NCI-H2196 treated with DMSO at 0.1 percent for 48 hours (cell line): ENCODE results near the gene ARHGAP12.
"Not testable (repeated sequence)": the region's sequence is repeated elsewhere in the genome, so short reads cannot be mapped to it uniquely, and the experiment has no call there.

ENCODE experiments used
- DNase-seq: peaks from one replicate; lab custom pipeline; 2025; ENCODE audit not compliant: unreplicated experiment; lab: John Stamatoyannopoulos, UW

ARHGAP12 gene

DNA sequence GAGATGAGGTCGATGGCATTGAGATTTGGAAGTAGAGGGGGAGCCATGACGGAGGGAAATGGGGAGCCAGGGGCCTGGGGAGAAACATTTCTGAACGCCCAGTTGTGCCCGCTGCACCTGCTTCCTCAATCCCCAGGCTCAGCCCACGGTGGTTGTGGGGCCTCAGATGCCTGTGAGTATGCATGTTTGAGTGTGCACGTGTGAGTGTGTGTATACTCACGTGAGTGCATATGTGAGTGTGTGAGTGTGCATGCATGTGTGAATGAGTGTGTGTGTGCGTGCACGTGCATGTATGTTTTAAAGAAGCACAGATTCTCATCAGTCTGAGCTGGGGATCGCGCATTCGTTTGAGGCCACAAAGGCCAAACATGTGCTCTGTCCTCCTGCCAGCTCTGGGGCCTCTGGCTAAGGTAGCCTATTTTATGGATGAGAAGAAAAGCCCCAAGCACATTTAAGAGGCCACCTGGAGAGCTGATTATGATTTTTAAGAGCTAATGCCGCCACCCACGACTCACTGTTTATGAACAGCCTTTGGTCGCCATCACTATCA lies 154.8 kb downstream of the ARHGAP12 start:
- no peak for DNase-seq

DNA sequence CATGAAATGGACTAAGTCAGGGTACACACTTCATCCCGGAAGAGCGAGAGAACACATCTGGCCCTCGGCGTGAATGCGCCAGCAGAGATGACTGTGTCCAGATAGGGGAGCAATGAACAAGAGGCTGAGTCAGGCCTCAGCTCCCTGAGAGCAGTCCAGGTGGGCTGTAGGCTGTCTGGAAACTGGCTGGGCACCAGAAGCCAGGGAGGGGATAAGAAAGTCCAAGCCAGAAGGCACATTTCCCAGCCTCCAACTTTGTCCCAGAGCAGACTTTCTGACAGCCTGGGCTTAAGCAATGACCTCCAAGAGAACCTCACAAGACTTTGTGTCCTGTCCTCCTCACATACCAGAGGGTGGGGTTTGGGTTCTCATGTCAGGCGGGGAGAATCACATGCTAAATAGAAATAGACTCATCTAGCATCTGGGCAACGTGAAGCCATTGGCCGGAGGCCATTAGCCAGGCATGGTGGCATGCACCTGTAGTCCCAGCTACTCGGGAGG lies 157.2 kb downstream of the ARHGAP12 start:
- no peak for DNase-seq

DNA sequence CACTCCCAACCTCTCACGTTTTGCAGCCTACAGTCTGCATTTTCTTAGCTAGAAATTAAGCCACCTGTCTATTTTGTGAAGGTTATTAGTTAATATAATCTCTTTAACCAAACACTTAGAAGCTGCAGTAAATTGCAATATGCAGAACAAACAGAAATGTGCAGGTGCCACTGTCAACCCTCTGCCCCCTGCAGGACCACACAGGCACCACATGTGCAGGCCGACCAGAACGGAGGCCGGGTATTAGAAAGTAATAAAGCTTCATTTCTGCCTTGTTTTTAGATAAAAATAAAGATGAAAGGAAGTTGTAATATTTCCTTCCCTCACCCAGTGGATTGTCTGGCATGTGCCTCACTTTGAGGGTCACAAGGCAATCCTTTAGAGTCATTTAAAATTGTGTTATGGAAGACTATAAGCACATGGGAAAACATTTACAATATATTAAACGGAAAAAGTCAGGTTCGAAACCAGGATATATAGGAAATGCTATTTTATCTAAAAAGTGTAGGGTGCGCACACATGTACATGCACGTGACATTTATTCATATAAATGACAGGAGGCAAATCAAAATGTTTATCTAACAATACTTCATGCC lies 158.2 kb downstream of the ARHGAP12 start:
- no peak for DNase-seq

DNA sequence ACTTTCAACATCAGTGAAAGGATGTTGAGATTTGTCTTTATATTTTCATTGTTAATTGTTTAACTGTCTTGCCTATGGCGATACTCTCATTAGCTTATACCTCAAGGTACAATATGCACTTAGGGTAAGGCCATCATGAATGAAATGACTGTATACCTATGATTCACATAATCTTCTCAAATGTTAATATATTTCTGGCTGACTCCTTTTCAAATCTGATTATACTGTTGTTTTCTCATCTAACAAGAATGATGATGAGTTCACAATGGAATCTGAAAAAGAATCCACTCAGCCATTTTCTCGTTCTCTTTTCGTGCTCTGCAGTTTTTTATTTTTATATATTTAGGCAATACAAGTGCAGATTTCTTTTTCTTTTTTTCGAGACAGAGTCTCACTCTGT lies 159.1 kb downstream of the ARHGAP12 start:
- no peak for DNase-seq

DNA sequence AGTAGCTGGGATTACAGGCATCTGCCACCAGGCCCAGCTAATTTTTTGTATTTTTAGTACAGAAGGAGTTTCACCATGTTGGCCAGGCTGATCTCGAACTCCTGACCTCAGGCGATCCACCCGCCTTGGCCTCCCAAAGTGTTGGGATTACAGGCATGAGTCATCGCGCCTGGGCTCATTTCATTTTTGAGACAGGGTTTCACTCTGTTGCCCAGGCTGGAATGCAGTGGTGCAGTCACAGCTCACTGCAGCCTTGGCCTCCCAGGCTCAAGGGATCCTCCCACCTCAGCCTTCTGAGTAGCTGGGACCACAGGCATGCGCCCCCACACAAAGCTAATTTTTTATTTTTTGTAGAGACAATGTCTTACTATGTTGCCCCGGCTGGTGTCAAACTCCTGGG lies 159.7 kb downstream of the ARHGAP12 start:
- not testable (repeated sequence) for DNase-seq

DNA sequence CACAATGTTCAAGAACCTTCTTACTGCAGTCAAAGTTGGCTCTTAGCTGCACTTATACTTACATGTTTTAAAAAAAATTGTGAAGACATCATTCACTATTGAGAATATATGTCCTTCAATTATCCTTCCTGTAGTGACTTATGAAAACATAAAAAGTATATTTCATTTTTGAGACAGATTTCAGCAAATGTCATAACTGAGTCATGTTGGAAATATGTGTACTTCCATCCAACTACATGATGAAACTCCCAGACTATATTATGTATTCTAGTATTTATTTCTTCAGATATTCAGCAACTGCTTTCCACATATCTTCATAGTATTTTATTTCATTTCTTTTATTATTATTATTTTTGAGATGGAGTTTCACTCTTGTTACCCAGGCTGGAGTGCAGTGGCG lies 160.2 kb downstream of the ARHGAP12 start:
- DNase-seq = no peak

DNA sequence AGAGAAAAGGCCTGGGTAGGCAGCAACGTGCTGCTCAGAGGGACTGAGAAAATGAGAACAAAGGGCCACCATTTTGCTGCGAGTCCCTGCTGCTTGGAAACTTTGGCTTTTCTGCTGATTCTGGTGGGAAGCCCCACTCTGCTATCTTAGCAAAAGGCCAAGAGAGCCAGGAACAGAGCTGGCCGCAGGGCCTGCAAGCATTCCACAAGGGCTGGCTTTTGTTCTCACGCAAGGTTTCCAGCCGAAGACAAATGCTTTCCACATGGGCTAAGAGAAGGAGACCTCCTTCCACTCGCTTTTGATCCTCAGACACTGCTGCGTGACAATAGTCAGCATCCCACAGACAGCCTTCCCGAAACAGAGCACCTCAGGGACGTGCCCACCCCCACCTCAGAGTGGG lies 163.1 kb downstream of the ARHGAP12 start:
- no peak for DNase-seq

DNA sequence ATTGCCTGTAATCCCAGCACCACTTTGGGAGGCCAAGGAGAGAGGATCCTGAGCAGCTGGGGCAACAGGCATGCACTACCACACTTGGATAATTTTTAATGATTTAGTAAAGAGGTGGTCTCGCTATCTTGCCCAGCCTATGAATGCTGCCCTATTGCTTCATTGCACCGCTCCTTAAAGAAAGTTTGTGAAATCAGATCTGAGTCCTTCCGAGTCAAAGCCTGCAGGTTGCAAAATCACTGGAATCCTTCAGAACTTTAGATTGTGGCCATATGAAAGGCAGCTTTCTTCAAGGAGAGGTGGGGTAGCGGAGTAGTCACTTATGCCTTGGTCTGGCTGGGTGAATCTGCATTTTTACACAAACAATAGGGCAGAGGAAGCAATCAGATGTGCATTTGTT lies 166.3 kb downstream of the ARHGAP12 start:
- DNase-seq = no peak

DNA sequence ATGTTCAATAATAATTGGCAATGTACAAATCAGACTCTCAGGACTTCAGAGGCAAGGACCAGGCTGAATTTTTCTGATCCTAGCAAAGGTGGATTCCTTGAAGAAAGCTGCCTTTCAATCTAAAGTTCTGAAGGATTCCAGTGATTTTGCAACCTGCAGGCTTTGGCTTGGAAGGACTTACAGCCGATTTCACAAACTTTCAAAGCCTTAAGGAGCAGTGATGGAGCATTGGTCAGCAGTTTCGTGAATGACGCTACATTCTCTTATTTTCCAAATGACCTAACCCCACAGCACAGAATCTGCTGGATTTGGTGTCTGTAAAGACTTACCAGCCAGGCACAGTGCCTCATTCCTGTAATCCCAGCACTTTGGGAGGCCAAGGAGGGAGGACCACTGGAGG lies 167.5 kb downstream of the ARHGAP12 start:
- DNase-seq = no peak

DNA sequence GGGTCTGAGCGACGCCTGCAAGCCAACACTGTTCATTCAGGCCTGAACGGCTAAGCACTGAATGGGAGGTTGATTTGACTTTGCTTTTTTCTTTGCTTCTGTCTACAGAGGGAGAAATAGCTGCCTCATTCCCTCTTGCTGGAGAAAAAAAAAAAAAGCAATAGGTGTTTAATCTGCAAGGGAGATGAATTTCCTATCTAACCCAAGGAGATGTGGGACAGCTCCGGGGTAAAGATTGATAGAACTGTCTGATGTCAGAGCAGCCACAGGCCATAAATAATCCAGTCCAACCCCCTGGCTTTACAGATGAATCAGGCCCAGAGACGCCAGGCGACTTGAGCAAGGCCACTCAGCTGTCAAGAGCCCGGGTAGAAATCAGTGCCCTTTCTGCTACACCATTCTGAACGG lies 168.0 kb downstream of the ARHGAP12 start:
- DNase-seq = no peak

DNA sequence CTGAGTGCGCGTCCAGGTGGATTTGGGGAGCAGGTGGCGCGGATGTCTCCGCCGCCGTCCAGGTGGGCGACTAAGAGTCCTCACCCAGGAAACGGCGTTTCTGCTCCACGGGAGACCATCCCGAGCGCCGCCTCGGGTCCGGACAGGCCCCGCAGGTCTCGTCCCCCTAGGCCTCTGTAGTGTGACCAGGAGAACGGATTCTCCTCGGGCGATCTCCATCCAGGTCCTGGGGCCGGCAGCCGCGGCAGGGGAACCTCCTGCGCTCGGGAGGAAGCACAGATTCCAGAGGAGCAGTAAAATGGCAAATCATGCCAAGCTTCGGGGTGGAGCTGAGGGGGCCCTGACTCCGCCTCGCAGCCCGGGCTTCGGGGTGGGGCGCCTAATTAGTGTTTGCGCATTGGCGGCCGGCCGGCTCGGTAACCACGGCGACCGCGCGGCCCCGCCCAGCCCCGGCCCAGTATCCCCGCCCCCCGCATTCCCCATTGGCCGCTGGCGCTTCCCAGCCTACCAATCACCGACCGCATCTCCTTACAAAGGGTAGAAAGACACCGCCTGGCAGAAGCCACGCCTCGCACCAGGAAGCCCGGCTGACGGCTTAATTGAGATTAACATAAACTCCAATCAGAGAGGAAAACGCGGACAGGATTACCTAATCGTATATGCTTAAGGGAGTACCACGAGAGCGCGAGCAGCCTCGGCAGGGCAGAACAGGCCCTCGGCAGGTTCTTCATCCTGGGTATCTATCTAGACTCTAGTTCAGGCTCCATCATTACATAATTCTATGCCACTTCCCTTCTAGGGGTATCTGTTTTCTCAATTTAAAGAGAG lies 168.6 kb downstream of the ARHGAP12 start:
- DNase-seq = peak; percentile 92

DNA sequence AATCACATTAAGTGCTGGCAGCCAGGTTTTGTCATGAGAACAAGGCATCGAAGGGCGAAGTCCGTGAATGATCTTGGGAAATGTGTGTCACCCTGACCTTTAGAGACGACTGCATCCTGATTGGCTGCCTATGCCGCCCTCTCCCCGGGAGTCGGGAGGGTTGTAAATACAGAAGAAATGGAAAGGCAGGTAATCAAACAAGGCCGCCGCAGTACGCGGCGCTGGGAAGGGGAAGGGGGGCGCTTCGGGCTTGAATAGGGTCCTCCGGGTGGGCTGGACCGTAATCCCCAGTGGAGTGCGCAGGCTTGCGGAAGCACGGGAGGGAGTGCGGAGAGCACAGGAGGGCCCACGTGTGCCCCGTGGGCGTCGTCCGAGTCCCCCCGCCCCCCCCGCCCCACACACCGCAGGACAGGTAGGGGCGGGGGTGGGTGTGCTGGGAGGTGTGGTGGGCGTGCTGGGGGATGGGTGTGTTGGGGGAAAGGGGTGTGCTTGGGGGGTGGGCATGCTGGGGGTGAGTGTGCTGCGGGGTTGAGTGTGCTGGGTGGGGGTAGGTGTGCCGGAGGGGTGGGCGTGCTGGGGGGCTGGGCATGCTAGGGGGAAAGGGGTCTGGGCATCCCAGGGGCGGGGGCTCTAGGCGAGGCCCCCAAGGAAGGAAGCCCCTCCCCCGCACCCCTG lies 169.4 kb downstream of the ARHGAP12 start:
- DNase-seq = peak; percentile 13

DNA sequence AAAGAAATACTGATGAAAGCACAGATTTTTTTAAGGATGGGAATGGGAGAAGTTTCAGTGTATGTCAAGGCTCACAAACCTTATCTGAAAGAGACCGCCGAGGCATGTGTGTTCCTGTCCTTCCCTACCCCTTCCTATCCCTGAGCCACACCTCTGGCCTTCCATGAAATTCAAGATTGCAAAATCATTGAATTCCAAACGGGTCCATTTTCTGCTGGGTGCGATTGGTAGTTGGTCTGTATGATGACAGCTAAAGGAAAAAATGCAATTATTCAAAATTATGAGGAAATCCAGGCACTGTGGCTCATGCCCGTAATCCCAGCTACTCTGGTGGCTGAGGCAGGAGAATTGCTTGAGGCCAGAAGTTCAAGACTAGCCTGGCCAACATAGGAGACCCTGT lies 170.1 kb downstream of the ARHGAP12 start:
- no peak for DNase-seq

DNA sequence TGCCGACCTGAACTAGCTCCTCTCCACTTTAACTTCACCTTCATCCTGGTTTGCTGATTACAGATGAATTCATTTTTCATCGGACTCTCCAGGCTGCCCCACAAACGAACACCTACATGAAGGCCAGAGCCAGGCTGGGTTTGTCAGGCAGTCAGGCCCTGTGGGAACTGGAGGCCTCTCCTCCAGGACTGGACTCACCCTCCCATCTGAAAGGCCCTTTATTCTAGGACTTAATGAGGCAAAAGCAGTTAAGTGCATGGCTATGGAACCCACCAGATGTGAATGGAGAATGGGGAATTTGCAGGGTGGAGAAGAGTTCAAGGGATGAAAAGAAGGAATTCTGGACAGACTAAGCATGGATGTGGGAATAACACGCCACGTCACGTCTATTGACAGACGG lies 170.8 kb downstream of the ARHGAP12 start:
- no peak for DNase-seq

DNA sequence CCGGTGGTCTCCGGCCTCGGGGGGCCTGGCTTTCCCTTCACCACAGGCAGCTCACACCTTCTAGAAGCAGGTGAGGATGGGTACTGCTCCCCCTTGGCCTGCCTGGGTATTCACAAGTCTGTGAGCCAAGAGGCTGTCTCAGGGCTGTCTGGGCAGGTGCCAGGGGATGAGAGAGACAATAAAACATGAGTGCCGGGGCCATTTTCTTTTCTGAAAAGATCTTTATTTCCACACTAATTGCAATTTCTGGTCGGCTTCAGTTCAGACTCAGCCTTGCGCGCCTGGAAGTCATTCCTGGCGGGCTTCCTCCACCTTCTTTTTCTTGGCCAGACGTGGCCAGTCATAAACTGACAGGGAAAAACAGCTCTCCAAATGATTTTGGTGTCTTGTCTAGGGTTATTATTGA lies 171.2 kb downstream of the ARHGAP12 start:
- peak; percentile 15 for DNase-seq

DNA sequence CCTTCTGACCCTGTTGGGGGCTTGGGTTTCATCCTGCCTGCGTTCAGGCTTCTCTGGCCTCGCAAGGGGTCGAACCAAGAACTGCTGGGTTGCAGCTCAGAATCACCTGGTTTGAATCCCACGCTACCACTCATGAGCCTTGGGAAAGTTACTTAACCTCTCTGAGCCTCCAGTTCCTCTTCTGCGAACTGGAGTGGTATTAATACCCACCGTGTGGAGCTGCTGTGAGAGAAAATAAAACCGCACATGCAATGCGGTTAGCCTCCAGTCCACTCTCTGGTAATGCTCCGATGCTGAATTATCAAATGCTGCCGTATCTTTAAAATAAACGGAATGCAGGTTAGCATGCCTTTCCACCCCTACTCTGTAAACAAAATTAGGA lies 171.9 kb downstream of the ARHGAP12 start:
- DNase-seq = no peak

DNA sequence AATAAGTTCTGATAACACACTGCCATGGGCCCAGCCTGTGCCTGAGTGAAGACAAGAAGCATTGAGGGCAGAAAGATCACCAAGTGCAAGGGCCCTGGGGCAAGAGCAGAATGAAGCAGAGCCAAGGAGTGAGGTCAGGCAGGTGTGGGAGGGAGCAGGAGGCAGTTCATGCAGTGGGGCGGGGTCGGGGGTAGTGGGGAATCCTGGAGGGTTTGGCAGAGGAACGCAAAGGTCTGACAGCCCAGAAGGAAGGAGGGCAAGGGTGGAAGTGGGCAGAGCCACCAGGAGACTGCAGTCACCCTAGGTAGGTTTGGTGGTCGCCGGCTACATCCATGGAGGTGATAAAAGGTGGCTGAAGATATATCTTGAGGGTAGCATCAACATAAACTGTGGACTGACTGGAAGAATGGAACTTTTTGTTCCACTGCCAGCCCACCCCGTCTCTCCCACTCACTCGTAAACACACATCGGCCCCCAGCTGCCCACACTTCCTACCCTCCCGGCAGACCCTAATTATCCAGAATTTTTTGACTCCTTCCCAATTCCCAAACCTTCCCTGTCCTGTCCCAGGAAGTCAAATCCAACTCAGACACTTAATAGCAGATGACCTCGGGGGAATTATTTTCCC lies 172.4 kb downstream of the ARHGAP12 start:
- DNase-seq = no peak
